Renal cortex interstitium (tissue), 11 donors: Measurements from ENCODE around the gene MAP2K4. TPM values are rescaled to one million over a fixed set of nuclear protein-coding genes. Genes with fewer than 3 reads are reported as not detected.
"Not testable (repeated sequence)": the region's sequence is repeated elsewhere in the genome, so short reads cannot be mapped to it uniquely, and the experiment has no call there.

Source experiments
- DNase-seq, 11 donors: peaks; one replicate each; pipeline ENCODE4 v3.0.0-alpha.2; 2013; ENCODE audit warnings: low read depth in 9 of 11, low spot score in 4 of 11; ENCODE audit errors: extremely low read depth in 1 of 11
- polyA plus RNA-seq, 3 donors: library from polyadenylated mRNA; unstranded; fragments of 120-200 nt; gene quantifications; one replicate each; pipeline ENCODE4 v1.2.1, GENCODE V29; 2013; ENCODE audit not compliant: insufficient read length in 3 of 3

MAP2K4 gene
- polyA plus RNA-seq, 3 donors = 37.3 to 44.1 (median 39.2) TPM

GRCh38 chr17:12118617-12119016, 97.9 kb downstream of the MAP2K4 start:
- no peak for DNase-seq

GRCh38 chr17:12122075-12122474, 101.4 kb downstream of the MAP2K4 start:
- no peak for DNase-seq

GRCh38 chr17:12127177-12127576, 106.5 kb downstream of the MAP2K4 start:
- no peak for DNase-seq

- DNase-seq = no peak
These were observed 107.0 kb downstream of the MAP2K4 start for GRCh38 chr17:12127667-12128066.

GRCh38 chr17:12128946-12129345, 108.3 kb downstream of the MAP2K4 start:
- DNase-seq = no peak

GRCh38 chr17:12133183-12133582, 112.5 kb downstream of the MAP2K4 start:
- no peak for DNase-seq

- no peak for DNase-seq
These were observed 113.4 kb downstream of the MAP2K4 start for GRCh38 chr17:12134101-12134500.

GRCh38 chr17:12134587-12134986, 113.9 kb downstream of the MAP2K4 start:
- DNase-seq = no peak

- DNase-seq = no peak
These were observed 115.6 kb downstream of the MAP2K4 start for GRCh38 chr17:12136243-12136642.

- DNase-seq = no peak
These were observed 116.0 kb downstream of the MAP2K4 start for GRCh38 chr17:12136646-12137045.

GRCh38 chr17:12137859-12138258, 117.2 kb downstream of the MAP2K4 start:
- no peak for DNase-seq

GRCh38 chr17:12140685-12141084, 120.0 kb downstream of the MAP2K4 start:
- no peak for DNase-seq

GRCh38 chr17:12162187-12162586, 141.5 kb downstream of the MAP2K4 start:
- not testable (repeated sequence) for DNase-seq

GRCh38 chr17:12164085-12164484, 143.4 kb downstream of the MAP2K4 start:
- no peak for DNase-seq

- DNase-seq = no peak
These were observed 158.1 kb downstream of the MAP2K4 start for GRCh38 chr17:12178644-12179330.

GRCh38 chr17:12180644-12181261, 160.1 kb downstream of the MAP2K4 start:
- peak; percentile 29 to 69 (median 44) for DNase-seq

GRCh38 chr17:12187658-12188057, 167.0 kb downstream of the MAP2K4 start:
- DNase-seq = no peak

GRCh38 chr17:12193144-12193735, 172.6 kb downstream of the MAP2K4 start:
- no peak for DNase-seq
